Tibial nerve (tissue), 4 donors: ENCODE data around the gene ZBTB16. TPM values are rescaled to one million over a fixed set of nuclear protein-coding genes. Genes with fewer than 3 reads are reported as not detected.

ENCODE experiments used
- DNase-seq, 2 donors: peaks; one replicate each; pipeline ENCODE4 v3.0.0-alpha.2; 2019; ENCODE audit warnings: low spot score in 2 of 2
- H3K27ac ChIP-seq, 4 donors: fragments of 200-600 bp; sonication (generic) in 3 of 4; one replicate each; pipeline ENCODE4 v1.5.1; 2017 to 2019; ENCODE audit warnings: mild to moderate bottlenecking in 1 of 4
- H3K27me3 ChIP-seq, 2 donors: fragments of 200-600 bp; sonication (generic) in 1 of 2; one replicate each; pipeline versions ENCODE4 v1.5.1 to v1.6.0; 2017 to 2019
- H3K36me3 ChIP-seq, 3 donors: fragments of 200-600 bp; sonication (generic); one replicate each; pipeline ENCODE4 v1.5.1; 2018 to 2019
- H3K4me1 ChIP-seq, 4 donors: fragments of 200-600 bp; sonication (generic) in 3 of 4; one replicate each; pipeline ENCODE4 v1.5.1; 2017 to 2019
- H3K4me3 ChIP-seq, 4 donors: fragments of 200-600 bp; sonication (generic) in 3 of 4; one replicate each; pipeline ENCODE4 v1.5.1; 2017 to 2019; ENCODE audit warnings: mild to moderate bottlenecking in 1 of 4, moderate library complexity in 1 of 4
- H3K9me3 ChIP-seq, 4 donors: fragments of 200-600 bp; sonication (generic) in 3 of 4; one replicate each; pipeline ENCODE4 v1.5.1; 2017 to 2019
- EP300 ChIP-seq, 2 donors: sonication (generic); formaldehyde crosslinking; IDR thresholded peaks; one replicate each; pipeline ENCODE4 v1.6.1; 2017; ENCODE audit warnings: antibody characterized with exemption in 2 of 2, mild to moderate bottlenecking in 1 of 2
- POLR2A ChIP-seq, 2 donors: fragments of 450-650 bp; IDR thresholded peaks; one replicate each; pipeline ENCODE4 v1.6.1; 2017; ENCODE audit warnings: antibody characterized with exemption in 2 of 2, mild to moderate bottlenecking in 2 of 2, moderate library complexity in 2 of 2
- WGBS, 2 donors: methylation state at CpG; one replicate each; pipeline ENCODE4 v1.1.5; 2018; 5-methylcytosine and 5-hydroxymethylcytosine counted together
- total RNA-seq, 4 donors: library from RNA; depleted of rRNA; stranded (reverse); fragments of >200 nt; gene quantifications; one replicate each; pipeline ENCODE4 v1.1.0, GENCODE V29; 2016
- TF ChIP-seq, protein P1 (sequence below), 5 experiments: fragments of 200-600 bp in 3 of 5; fragments of 450-650 bp in 2 of 5; sonication (generic) in 3 of 5; IDR thresholded peaks; one replicate each; pipeline ENCODE4 v1.5.1; 2016 to 2019; ENCODE audit warnings: antibody characterized with exemption in 5 of 5, mild to moderate bottlenecking in 3 of 5, moderate library complexity in 2 of 5

The ZBTB16 gene
- total RNA-seq, 4 donors from 2014 or later, result 405 to 756 (median 580) TPM

DNA sequence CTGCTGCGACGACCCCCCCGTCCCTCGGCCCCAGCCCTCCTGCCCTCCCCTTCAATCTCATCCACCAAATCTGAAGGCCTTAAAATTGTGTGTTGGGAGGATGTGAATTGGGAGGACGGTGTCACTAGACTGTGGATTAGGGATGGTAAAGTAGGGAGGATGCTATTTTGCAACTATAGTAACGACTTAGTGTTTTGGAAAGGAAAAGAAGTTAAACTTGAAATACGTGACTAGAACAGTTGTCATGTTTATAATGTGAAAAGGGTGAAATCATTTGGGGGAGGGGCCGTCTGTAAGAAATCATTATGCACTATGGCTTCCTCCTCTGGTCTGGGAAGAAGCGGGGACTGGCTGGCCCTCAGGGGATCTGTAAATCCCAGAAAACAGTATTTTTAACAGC lies 193.3 kb downstream of the ZBTB16 start:
- Histone ChIP-seq H3K4me1 (peaks cover 0 to 57% (median 20%) of the 10 kb centered on the region in 4 donors), H3K4me3 (no peak overlapping the region), H3K9me3 (no peaks in the 10 kb centered on the region), H3K27me3 (no peaks in the 10 kb centered on the region), H3K27ac (peak overlapping the region; percentile 41 to 91 (median 66)), H3K36me3 (peaks cover 0 to 77% (median 26%) of the 10 kb centered on the region in 3 donors)
- 66 to 67% methylated on average over 9 of the region's 9 CpGs for WGBS, 2 donors
- TF ChIP-seq POLR2A (IDR thresholded peaks at IDR 0.05) (no peak), EP300 (IDR thresholded peaks at IDR 0.05) (no peak)
- TF ChIP-seq, protein P1, sequence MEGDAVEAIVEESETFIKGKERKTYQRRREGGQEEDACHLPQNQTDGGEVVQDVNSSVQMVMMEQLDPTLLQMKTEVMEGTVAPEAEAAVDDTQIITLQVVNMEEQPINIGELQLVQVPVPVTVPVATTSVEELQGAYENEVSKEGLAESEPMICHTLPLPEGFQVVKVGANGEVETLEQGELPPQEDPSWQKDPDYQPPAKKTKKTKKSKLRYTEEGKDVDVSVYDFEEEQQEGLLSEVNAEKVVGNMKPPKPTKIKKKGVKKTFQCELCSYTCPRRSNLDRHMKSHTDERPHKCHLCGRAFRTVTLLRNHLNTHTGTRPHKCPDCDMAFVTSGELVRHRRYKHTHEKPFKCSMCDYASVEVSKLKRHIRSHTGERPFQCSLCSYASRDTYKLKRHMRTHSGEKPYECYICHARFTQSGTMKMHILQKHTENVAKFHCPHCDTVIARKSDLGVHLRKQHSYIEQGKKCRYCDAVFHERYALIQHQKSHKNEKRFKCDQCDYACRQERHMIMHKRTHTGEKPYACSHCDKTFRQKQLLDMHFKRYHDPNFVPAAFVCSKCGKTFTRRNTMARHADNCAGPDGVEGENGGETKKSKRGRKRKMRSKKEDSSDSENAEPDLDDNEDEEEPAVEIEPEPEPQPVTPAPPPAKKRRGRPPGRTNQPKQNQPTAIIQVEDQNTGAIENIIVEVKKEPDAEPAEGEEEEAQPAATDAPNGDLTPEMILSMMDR (IDR thresholded peaks at IDR 0.05), result no peak
- no peak for DNase-seq

DNA sequence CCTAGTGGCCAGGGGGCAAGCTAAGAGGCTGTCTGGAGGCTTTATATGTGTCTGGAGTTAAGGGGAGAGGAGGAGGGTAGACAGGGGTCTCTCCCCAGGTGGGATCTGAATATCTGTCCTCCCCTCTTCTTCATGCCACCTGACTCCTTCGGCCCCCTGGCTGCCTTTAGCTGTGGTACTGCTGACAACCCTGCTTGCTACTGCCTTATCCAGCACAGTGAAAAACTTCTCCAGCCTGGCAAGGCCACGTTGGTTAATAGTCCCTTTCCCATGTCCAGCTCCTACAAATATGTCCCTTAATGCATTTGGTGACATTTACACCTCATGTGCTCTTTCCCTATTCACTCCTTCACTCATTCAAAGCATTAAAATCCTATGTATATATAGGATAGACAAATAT lies 194.3 kb downstream of the ZBTB16 start:
- peak overlapping the region; percentile 41 to 91 (median 66) for H3K27ac ChIP-seq
- H3K4me1 ChIP-seq, result peaks cover 0 to 67% (median 29%) of the 10 kb centered on the region in 4 donors
- H3K4me3 ChIP-seq, result no peak overlapping the region
- H3K36me3 ChIP-seq, result peaks cover 0 to 67% (median 17%) of the 10 kb centered on the region in 3 donors
- H3K9me3 ChIP-seq, result no peaks in the 10 kb centered on the region
- H3K27me3 ChIP-seq, result no peaks in the 10 kb centered on the region
- 75 to 86% methylated on average over 2 of the region's 2 CpGs for WGBS, 2 donors
- no peak for DNase-seq
- TF ChIP-seq EP300 (IDR thresholded peaks at IDR 0.05) (peak in 1 of 2 donors; percentile 17), POLR2A (IDR thresholded peaks at IDR 0.05) (no peak)
- TF ChIP-seq, protein P1 (IDR thresholded peaks at IDR 0.05), result no peak

DNA sequence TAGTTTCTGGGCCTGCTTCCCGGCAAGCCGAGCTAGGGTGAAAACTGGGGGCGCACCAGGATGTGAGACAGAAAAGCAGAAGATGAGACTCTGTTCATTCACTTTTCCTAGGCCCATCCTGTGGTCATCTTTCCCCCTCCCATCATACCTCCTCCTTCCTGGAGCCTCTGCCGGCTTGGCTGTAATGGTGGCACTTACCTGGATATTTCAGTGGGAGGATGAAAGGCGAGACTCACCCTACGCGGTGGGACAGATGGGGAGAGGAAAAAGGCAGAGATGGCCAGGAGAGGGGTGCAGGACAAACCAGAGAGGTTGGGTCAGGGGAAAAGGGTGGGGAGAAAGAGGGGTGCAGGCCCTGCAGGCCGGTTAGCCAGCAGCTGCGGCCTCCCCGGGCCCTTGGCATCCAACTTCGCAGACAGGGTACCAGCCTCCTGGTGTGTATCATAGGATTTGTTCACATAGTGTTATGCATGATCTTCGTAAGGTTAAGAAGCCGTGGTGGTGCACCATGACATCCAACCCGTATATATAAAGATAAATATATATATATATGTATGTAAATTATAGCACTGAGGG lies 195.1 kb downstream of the ZBTB16 start:
- Histone ChIP-seq H3K4me3 (no peak overlapping the region), H3K27ac (peak overlapping the region in 2 of 4 donors; percentile 28 to 91), H3K9me3 (no peaks in the 10 kb centered on the region), H3K4me1 (peaks cover 0 to 76% (median 36%) of the 10 kb centered on the region in 4 donors), H3K27me3 (no peaks in the 10 kb centered on the region), H3K36me3 (peaks cover 0 to 62% (median 16%) of the 10 kb centered on the region in 3 donors)
- TF ChIP-seq EP300 (IDR thresholded peaks at IDR 0.05) (peak in 1 of 2 donors; percentile 58), POLR2A (IDR thresholded peaks at IDR 0.05) (no peak)
- TF ChIP-seq, protein P1 (IDR thresholded peaks at IDR 0.05), result no peak
- no peak for DNase-seq
- 94 to 95% methylated on average over 14 of the region's 14 CpGs for WGBS, 2 donors

DNA sequence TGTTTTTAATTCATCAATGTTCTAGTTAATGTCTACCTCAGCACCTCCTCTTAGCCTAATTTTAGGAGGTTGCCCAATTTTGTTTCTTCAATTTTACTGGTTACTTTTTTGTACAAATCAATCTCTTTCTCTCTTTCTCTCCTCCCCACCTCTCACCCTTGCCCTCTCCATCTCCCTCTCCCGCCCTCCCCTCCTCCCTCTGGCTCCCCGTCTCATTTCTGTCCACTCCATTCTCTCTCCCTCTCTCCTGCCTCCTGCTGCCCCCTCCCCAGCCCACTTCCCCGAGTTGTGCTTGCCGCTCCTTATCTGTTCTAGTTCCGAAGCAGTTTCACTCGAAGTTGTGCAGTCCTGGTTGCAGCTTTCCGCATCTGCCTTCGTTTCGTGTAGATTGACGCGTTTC lies 195.8 kb downstream of the ZBTB16 start:
- Histone ChIP-seq H3K27me3 (no peaks in the 10 kb centered on the region), H3K36me3 (peaks cover 0 to 56% (median 13%) of the 10 kb centered on the region in 3 donors), H3K9me3 (no peaks in the 10 kb centered on the region), H3K4me3 (no peak overlapping the region), H3K27ac (peak overlapping the region in 1 of 4 donors; percentile 91), H3K4me1 (peaks cover 0 to 79% (median 43%) of the 10 kb centered on the region in 4 donors)
- no peak for TF ChIP-seq EP300 (IDR thresholded peaks at IDR 0.05)
- TF ChIP-seq, protein P1 (IDR thresholded peaks at IDR 0.05), result no peak
- no peak for TF ChIP-seq POLR2A (IDR thresholded peaks at IDR 0.05)
- DNase-seq, result no peak
- WGBS, 2 donors, result 92 to 93% methylated on average over 11 of the region's 11 CpGs

DNA sequence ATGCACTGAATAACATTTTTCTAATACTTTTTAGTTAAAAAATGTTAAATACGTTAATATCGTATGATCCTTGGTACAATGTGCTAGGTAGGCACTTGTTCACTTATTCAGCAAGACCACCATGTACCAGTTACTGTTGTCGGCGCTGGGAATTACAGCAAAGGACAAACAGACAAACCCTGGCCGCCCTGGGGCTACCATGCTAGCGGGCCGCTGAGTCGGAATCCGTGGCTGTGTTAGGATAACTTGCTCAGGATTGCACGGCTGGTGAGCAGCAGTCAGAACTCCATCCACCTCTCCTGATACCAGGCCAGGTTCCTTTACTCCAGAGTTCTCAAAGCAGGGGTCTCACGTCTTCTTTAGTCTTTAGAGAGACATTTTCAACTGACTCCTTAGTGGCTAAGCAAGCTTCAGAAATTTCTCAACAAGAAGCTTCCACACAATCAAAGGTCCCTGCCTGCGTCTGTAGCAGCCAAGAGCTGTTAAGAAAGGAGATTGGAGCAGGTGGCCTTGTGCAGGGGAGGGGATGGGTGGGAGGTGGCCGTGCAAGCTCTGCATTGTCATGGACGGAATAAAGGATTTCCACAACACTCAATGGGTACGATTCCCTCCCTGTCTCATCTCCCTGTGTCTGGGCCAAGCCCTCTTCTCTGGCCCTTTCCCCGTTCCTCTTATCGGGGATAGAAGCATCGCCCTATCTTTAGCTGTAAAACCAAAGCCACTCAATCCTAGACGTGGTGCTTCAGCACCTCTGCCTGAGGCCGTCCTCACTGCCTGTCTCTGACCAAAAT lies 196.9 kb downstream of the ZBTB16 start:
- no peak for DNase-seq
- Histone ChIP-seq H3K9me3 (no peaks in the 10 kb centered on the region), H3K36me3 (peaks cover 0 to 45% (median 6%) of the 10 kb centered on the region in 3 donors), H3K27ac (peak overlapping the region; percentile 76 to 91 (median 82)), H3K4me1 (peaks cover 0 to 79% (median 46%) of the 10 kb centered on the region in 4 donors), H3K27me3 (no peaks in the 10 kb centered on the region), H3K4me3 (peak overlapping the region in 1 of 4 donors; percentile 39)
- WGBS, 2 donors, result 91 to 92% methylated on average over 20 of the region's 20 CpGs
- TF ChIP-seq, protein P1 (IDR thresholded peaks at IDR 0.05), result no peak
- TF ChIP-seq EP300 (IDR thresholded peaks at IDR 0.05), result no peak
